GM23338 (cell line): ENCODE results near the gene CFAP74. TPM values are rescaled to one million over a fixed set of nuclear protein-coding genes. Genes with fewer than 3 reads are reported as not detected.

Experiments used
- ATAC-seq: fragments of 200-7000 bp; cut with Tn5 transposase; 3 replicates; pipeline ENCODE4 v1.9.1; 2020
- DNase-seq: peaks from one replicate; pipeline ENCODE4 v3.0.0-alpha.2; 2015; ENCODE audit warnings: low spot score
- H2AFZ ChIP-seq: fragments of 200-600 bp; sonication (generic); 2 replicates; pipeline ENCODE4 v1.8.0; 2016; ENCODE audit warnings: antibody characterized with exemption, mild to moderate bottlenecking, moderate library complexity
- H3F3A ChIP-seq: fragments of 200-600 bp; sonication (generic); replicated peaks from 2 replicates; pipeline ENCODE4 v1.8.0; 2017; ENCODE audit warnings: antibody characterized with exemption, mixed run types, low read depth
- H3K27ac ChIP-seq: fragments of 200-600 bp; sonication (generic); 2 replicates; pipeline ENCODE4 v1.6.1; 2016; ENCODE audit warnings: low read depth
- H3K27me3 ChIP-seq: fragments of 200-600 bp; sonication (generic); 2 replicates; pipeline ENCODE4 v1.8.0; 2016; ENCODE audit warnings: mild to moderate bottlenecking, mixed run types, moderate library complexity; ENCODE audit not compliant: insufficient read depth
- H3K36me3 ChIP-seq: fragments of 200-600 bp; sonication (generic); 2 replicates; pipeline ENCODE4 v1.8.0; 2016; ENCODE audit warnings: mild to moderate bottlenecking; ENCODE audit not compliant: insufficient read depth
- H3K4me1 ChIP-seq: fragments of 200-600 bp; sonication (generic); 2 replicates; pipeline ENCODE4 v1.8.0; 2016; ENCODE audit warnings: mild to moderate bottlenecking, moderate library complexity; ENCODE audit not compliant: insufficient read depth
- H3K4me2 ChIP-seq: fragments of 200-600 bp; sonication (generic); 2 replicates; pipeline ENCODE4 v1.7.1; 2017; ENCODE audit warnings: mixed run types
- H3K4me3 ChIP-seq: fragments of 200-600 bp; sonication (generic); 2 replicates; pipeline ENCODE4 v1.6.1; 2016; ENCODE audit warnings: mixed run types
- H3K79me2 ChIP-seq: fragments of 200-600 bp; sonication (generic); replicated peaks from 2 replicates; pipeline ENCODE4 v1.8.0; 2017; ENCODE audit warnings: mild to moderate bottlenecking; ENCODE audit not compliant: insufficient read depth
- H3K9me2 ChIP-seq: fragments of 200-600 bp; sonication (generic); 2 replicates; pipeline ENCODE4 v1.8.0; 2017; ENCODE audit not compliant: insufficient read depth
- H4K20me1 ChIP-seq: fragments of 200-600 bp; sonication (generic); replicated peaks from 2 replicates; pipeline ENCODE4 v1.8.0; 2017; ENCODE audit warnings: mild to moderate bottlenecking; ENCODE audit not compliant: insufficient read depth
- H3K27ac Mint-ChIP-seq: 2 replicates; pipeline ENCODE4 v1.8.0; 2020; ENCODE audit warnings: inconsistent platforms, mild to moderate bottlenecking, moderate library complexity, mixed read lengths
- H3K27me3 Mint-ChIP-seq: 3 replicates; pipeline ENCODE4 v1.8.0; 2022; ENCODE audit warnings: low read depth, mild to moderate bottlenecking, moderate library complexity, mixed read lengths, inconsistent platforms; ENCODE audit not compliant: insufficient read depth, poor library complexity
- H3K36me3 Mint-ChIP-seq: 3 replicates; pipeline ENCODE4 v1.8.0; 2021; ENCODE audit warnings: low read depth, mild to moderate bottlenecking, inconsistent platforms, moderate library complexity, mixed read lengths
- H3K4me1 Mint-ChIP-seq: 3 replicates; pipeline ENCODE4 v1.8.0; 2020; ENCODE audit warnings: mild to moderate bottlenecking, inconsistent platforms, mixed read lengths
- H3K4me3 Mint-ChIP-seq: 3 replicates; pipeline ENCODE4 v1.8.0; 2021; ENCODE audit warnings: moderate library complexity, mild to moderate bottlenecking, inconsistent platforms, mixed read lengths
- H3K9me3 Mint-ChIP-seq: 3 replicates; pipeline ENCODE4 v1.8.0; 2020; ENCODE audit warnings: moderate library complexity, mild to moderate bottlenecking, inconsistent platforms, mixed read lengths
- CREB1 ChIP-seq: fragments of 250-450 bp; sonication (Bioruptor Pico); IDR thresholded peaks from 2 replicates; pipeline ENCODE4 v1.5.0; 2020; ENCODE audit warnings: low read depth, mild to moderate bottlenecking, moderate library complexity
- JUNB ChIP-seq: IDR thresholded peaks from one replicate; pipeline ENCODE4 v1.6.1; 2016; ENCODE audit warnings: antibody characterized with exemption; ENCODE audit not compliant: unreplicated experiment
- POLR2AphosphoS5 ChIP-seq: IDR thresholded peaks from 2 replicates; pipeline ENCODE4 v1.6.1; 2016; ENCODE audit warnings: antibody characterized with exemption, low read depth
- STAT1 ChIP-seq: IDR thresholded peaks from one replicate; pipeline ENCODE4 v1.6.1; 2016; ENCODE audit warnings: antibody characterized with exemption; ENCODE audit not compliant: unreplicated experiment
- ZNF114 ChIP-seq: fragments of 250-450 bp; sonication (Bioruptor Pico); IDR thresholded peaks from 2 replicates; pipeline ENCODE4 v1.5.0; 2020; ENCODE audit warnings: mild to moderate bottlenecking, moderate library complexity
- polyA plus RNA-seq: library from polyadenylated mRNA; unstranded; fragments of >200 nt; fragmentation: Nextera tagmentation; extraction: Ambion mirVana; gene quantifications from 2 replicates; pipeline ENCODE4 v1.2.1, GENCODE V29; 2016
- total RNA-seq: library from RNA; depleted of rRNA; stranded (reverse); fragments of >200 nt; shearing (Covaris generic); gene quantifications from 2 replicates; pipeline ENCODE4 v1.2.3, GENCODE V29; 2014
- TF ChIP-seq, protein P1 (sequence below), 2 experiments: fragments of 200-600 bp in 1 of 2; sonication (generic) in 1 of 2; conservative IDR thresholded peaks; 2 replicates each; pipeline versions ENCODE4 v1.5.1 to v1.6.1; 2016 to 2017; ENCODE audit warnings: antibody characterized with exemption in 2 of 2, low read depth in 2 of 2, mild to moderate bottlenecking in 2 of 2, moderate library complexity in 1 of 2
- TF ChIP-seq, protein P2 (sequence below): IDR thresholded peaks from one replicate; pipeline ENCODE4 v1.6.1; 2018; ENCODE audit warnings: antibody characterized with exemption; ENCODE audit not compliant: unreplicated experiment

The CFAP74 gene
- total and polyA plus RNA-seq, 2 experiments from 2014 or later, result 0.21 TPM; not detected in 1

DNA sequence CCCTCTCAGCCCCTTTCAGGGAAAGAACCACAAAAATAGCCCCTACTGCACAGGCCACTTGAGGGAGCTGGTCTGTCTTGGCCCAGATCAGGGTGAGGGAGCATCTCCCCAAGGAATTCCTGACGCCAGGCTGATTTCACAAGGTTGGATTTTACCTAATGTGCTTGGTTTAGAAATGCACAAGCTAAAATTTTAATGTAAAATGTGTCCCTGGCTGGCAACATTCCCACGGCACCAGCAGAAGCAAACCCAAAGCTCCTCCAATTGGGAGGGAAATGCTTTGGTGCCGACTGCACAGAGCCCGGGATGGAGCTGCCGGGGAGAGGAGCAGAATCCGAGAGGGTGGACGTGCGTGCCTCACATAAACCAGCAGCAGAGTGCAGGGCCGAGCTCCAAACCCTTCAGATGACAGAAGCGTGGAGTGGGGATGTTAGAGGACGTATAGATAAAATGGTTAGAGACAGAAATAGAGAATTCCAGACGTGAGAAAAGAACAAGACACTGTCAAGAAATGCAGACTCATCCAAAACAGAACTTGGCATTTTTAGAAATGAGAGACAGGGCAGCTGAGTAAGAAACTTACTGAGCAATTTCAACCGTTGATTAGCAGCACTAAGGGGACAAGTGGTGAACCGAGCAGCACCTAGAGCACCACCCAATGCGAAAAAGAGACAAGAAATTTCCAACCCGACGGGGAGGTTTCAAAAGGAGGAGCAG, 42.9 kb downstream of the CFAP74 start:
- no peak for TF ChIP-seq STAT1
- TF ChIP-seq, protein P1, sequence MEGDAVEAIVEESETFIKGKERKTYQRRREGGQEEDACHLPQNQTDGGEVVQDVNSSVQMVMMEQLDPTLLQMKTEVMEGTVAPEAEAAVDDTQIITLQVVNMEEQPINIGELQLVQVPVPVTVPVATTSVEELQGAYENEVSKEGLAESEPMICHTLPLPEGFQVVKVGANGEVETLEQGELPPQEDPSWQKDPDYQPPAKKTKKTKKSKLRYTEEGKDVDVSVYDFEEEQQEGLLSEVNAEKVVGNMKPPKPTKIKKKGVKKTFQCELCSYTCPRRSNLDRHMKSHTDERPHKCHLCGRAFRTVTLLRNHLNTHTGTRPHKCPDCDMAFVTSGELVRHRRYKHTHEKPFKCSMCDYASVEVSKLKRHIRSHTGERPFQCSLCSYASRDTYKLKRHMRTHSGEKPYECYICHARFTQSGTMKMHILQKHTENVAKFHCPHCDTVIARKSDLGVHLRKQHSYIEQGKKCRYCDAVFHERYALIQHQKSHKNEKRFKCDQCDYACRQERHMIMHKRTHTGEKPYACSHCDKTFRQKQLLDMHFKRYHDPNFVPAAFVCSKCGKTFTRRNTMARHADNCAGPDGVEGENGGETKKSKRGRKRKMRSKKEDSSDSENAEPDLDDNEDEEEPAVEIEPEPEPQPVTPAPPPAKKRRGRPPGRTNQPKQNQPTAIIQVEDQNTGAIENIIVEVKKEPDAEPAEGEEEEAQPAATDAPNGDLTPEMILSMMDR (conservative IDR thresholded peaks at IDR 0.05; ENCODE audit: low read depth in 2 of 2), result peak in 1 of 2 experiments; percentile 48; a peak in 2 of 4 replicates
- no peak for TF ChIP-seq JUNB
- no peak for TF ChIP-seq CREB1 (CRISPR knock-in tag)
- TF ChIP-seq, protein P2, sequence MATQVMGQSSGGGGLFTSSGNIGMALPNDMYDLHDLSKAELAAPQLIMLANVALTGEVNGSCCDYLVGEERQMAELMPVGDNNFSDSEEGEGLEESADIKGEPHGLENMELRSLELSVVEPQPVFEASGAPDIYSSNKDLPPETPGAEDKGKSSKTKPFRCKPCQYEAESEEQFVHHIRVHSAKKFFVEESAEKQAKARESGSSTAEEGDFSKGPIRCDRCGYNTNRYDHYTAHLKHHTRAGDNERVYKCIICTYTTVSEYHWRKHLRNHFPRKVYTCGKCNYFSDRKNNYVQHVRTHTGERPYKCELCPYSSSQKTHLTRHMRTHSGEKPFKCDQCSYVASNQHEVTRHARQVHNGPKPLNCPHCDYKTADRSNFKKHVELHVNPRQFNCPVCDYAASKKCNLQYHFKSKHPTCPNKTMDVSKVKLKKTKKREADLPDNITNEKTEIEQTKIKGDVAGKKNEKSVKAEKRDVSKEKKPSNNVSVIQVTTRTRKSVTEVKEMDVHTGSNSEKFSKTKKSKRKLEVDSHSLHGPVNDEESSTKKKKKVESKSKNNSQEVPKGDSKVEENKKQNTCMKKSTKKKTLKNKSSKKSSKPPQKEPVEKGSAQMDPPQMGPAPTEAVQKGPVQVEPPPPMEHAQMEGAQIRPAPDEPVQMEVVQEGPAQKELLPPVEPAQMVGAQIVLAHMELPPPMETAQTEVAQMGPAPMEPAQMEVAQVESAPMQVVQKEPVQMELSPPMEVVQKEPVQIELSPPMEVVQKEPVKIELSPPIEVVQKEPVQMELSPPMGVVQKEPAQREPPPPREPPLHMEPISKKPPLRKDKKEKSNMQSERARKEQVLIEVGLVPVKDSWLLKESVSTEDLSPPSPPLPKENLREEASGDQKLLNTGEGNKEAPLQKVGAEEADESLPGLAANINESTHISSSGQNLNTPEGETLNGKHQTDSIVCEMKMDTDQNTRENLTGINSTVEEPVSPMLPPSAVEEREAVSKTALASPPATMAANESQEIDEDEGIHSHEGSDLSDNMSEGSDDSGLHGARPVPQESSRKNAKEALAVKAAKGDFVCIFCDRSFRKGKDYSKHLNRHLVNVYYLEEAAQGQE, result no peak
- H3F3A ChIP-seq, result peaks cover 10% of the 10 kb centered on the region
- peak; percentile 55 for ATAC-seq
- no peaks in the 10 kb centered on the region for H3K79me2 ChIP-seq
- H3K27ac ChIP-seq, result no peak overlapping the region
- H2AFZ ChIP-seq, result peak overlapping the region; percentile 96
- no peaks in the 10 kb centered on the region for H3K27me3 ChIP-seq
- Mint-ChIP-seq H3K4me3 (no peak overlapping the region; the same call in 2 of the 3 replicates), H3K27ac (no peak overlapping the region; the same call in 1 of the 2 replicates), H3K36me3 (no peaks in the 10 kb centered on the region), H3K27me3 (peaks cover 13% of the 10 kb centered on the region), H3K9me3 (no peaks in the 10 kb centered on the region), H3K4me1 (peaks cover 22% of the 10 kb centered on the region)
- peak overlapping the region; percentile 68; the same call in 1 of the 2 replicates for H3K4me2 ChIP-seq
- no peaks in the 10 kb centered on the region for H4K20me1 ChIP-seq
- H3K9me2 ChIP-seq, result no peaks in the 10 kb centered on the region
- DNase-seq, result no peak
- peaks cover 5% of the 10 kb centered on the region; the same call in 1 of the 2 replicates for H3K4me1 ChIP-seq
- no peaks in the 10 kb centered on the region for H3K36me3 ChIP-seq
- H3K4me3 ChIP-seq, result no peak overlapping the region; the same call in 1 of the 2 replicates

DNA sequence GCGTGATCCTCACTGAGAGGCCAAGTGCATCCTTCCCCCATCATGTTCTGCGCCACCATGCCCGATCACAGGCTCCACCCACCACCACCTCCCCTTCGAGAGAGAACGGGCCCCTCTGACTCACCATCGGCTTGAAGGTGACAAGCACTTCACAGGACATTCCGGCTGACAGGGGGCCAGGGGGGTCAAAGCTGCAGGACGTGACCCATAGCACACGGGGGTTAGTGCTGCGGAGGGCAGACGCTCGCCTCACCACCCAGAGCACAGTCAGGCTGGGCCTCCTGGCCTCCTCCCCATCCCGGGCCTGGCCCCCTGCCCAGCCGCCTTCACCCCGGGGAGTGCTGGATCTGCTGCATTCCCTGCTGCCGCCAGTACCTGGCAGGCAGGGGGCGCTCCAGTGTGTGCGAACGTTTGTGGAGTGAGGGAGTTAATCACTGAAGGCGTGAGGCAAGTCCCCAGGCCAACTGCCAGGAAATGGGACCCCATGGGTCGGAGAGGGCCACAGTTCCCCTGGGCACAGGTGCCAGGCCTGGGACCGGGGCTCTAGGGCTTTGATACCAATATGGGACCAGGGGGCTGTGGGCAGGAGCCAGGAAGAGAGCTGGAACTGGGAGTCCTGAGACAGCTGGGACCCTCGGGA, 43.6 kb downstream of the CFAP74 start:
- no peak overlapping the region; the same call in none of the 2 replicates for H3K27ac Mint-ChIP-seq
- H2AFZ ChIP-seq, result peak overlapping the region; percentile 96
- peaks cover 2% of the 10 kb centered on the region; the same call in 2 of the 3 replicates for H3K9me3 Mint-ChIP-seq
- peaks cover 5% of the 10 kb centered on the region; the same call in 1 of the 2 replicates for H3K4me1 ChIP-seq
- H4K20me1 ChIP-seq, result no peaks in the 10 kb centered on the region
- peaks cover 13% of the 10 kb centered on the region for H3K27me3 Mint-ChIP-seq
- H3K4me1 Mint-ChIP-seq, result peaks cover 22% of the 10 kb centered on the region
- peak overlapping the region; percentile 68 for H3K4me2 ChIP-seq
- H3K27ac ChIP-seq, result no peak overlapping the region
- DNase-seq (peak; percentile 96), ATAC-seq (peak; percentile 89)
- no peaks in the 10 kb centered on the region for H3K27me3 ChIP-seq
- peaks cover under 1% of the 10 kb centered on the region; the same call in 2 of the 3 replicates for H3K36me3 Mint-ChIP-seq
- H3K9me2 ChIP-seq, result no peaks in the 10 kb centered on the region
- H3F3A ChIP-seq, result peaks cover 10% of the 10 kb centered on the region
- no peaks in the 10 kb centered on the region for H3K79me2 ChIP-seq
- no peaks in the 10 kb centered on the region for H3K36me3 ChIP-seq
- peak overlapping the region; percentile 48; the same call in 2 of the 3 replicates for H3K4me3 Mint-ChIP-seq
- H3K4me3 ChIP-seq, result peak overlapping the region; percentile 44; the same call in 1 of the 2 replicates
- TF ChIP-seq, protein P1 (conservative IDR thresholded peaks at IDR 0.05; ENCODE audit: low read depth in 2 of 2), result peak; percentile 92 to 96
- TF ChIP-seq POLR2AphosphoS5, result no peak
- no peak for TF ChIP-seq STAT1
- no peak for TF ChIP-seq ZNF114 (CRISPR knock-in tag)
- TF ChIP-seq, protein P2, result no peak
- no peak for TF ChIP-seq JUNB
